HCT116 (cell line): ENCODE measurements around the gene FRAS1.

Experiments used
- CBX3 ChIP-seq: IDR thresholded peaks from 2 replicates; pipeline ENCODE4 v1.6.1; 2012; ENCODE audit warnings: low read depth
- CTCF ChIP-seq, 3 experiments: fragments of 200-600 bp in 1 of 3; sonication (generic) in 1 of 3; IDR thresholded peaks in 2 of 3; conservative IDR thresholded peaks in 1 of 3; 2 replicates each; pipeline ENCODE4 v1.5.1; 2012 to 2017; ENCODE audit warnings: low read depth in 2 of 3, low read length in 2 of 3, antibody characterized with exemption in 1 of 3, borderline replicate concordance in 1 of 3, control low read depth in 1 of 3, mild to moderate bottlenecking in 1 of 3, mixed read lengths in 1 of 3, mixed run types in 1 of 3, moderate library complexity in 1 of 3; ENCODE audit not compliant: insufficient read depth in 1 of 3
- ELF1 ChIP-seq: IDR thresholded peaks from 2 replicates; pipeline ENCODE4 v1.6.1; 2012; ENCODE audit warnings: low read depth, borderline replicate concordance
- EZH2 ChIP-seq: fragments of 200-600 bp; sonication (generic); IDR thresholded peaks from 2 replicates; pipeline ENCODE4 v1.6.1; 2017; ENCODE audit warnings: antibody characterized with exemption, mixed run types
- JUND ChIP-seq: IDR thresholded peaks from 2 replicates; pipeline ENCODE4 v1.6.1; 2012
- MAX ChIP-seq: IDR thresholded peaks from 2 replicates; pipeline ENCODE4 v1.6.1; 2012
- POLR2A ChIP-seq: IDR thresholded peaks from 2 replicates; pipeline ENCODE4 v1.7.0; 2011; ENCODE audit warnings: borderline replicate concordance; ENCODE audit not compliant: insufficient read depth, insufficient read length; ENCODE audit errors: extremely low read depth
- POLR2AphosphoS5 ChIP-seq: IDR thresholded peaks from 2 replicates; pipeline ENCODE4 v1.6.1; 2011; ENCODE audit warnings: mild to moderate bottlenecking, low read depth, low read length, moderate library complexity
- RAD21 ChIP-seq: IDR thresholded peaks from 2 replicates; pipeline ENCODE4 v1.6.1; 2012; ENCODE audit warnings: low read depth, mild to moderate bottlenecking
- REST ChIP-seq: IDR thresholded peaks from 2 replicates; pipeline ENCODE4 v1.6.1; 2012; ENCODE audit warnings: low read depth
- SIN3A ChIP-seq: IDR thresholded peaks from 2 replicates; pipeline ENCODE4 v1.6.1; 2012; ENCODE audit warnings: low read depth
- YY1 ChIP-seq: IDR thresholded peaks from 2 replicates; pipeline ENCODE4 v1.6.1; 2011; ENCODE audit warnings: low read length, low read depth, moderate library complexity, mild to moderate bottlenecking; ENCODE audit not compliant: insufficient replicate concordance; ENCODE audit errors: extremely low read depth
- ZFX ChIP-seq: fragments of 450-650 bp; IDR thresholded peaks from 2 replicates; pipeline ENCODE4 v1.6.1; 2017
- ZNF274 ChIP-seq: fragments of 200-500 bp; sonication (Bioruptor generic); IDR thresholded peaks from 2 replicates; pipeline ENCODE4 v1.6.1; 2014; ENCODE audit warnings: mild to moderate bottlenecking, low read depth, low read length, inconsistent platforms

- TF ChIP-seq CTCF (IDR thresholded peaks at IDR 0.05 in 2 of 3, conservative IDR thresholded peaks at IDR 0.05 in 1 of 3; ENCODE audit: borderline replicate concordance in 1 of 3, insufficient read depth in 1 of 3, low read depth in 2 of 3, low read length in 2 of 3): peak in 2 of 3 experiments; percentile 14 to 15; a peak in 2 of 6 replicates
- no peak for TF ChIP-seq ZNF274
- TF ChIP-seq JUND: no peak
- no peak for TF ChIP-seq CBX3
- peak; percentile 82 for TF ChIP-seq POLR2A
- no peak for TF ChIP-seq ELF1
- no peak for TF ChIP-seq SIN3A
- no peak for TF ChIP-seq EZH2
- TF ChIP-seq YY1: peak; percentile 66
- TF ChIP-seq MAX: no peak
- TF ChIP-seq ZFX: no peak
- TF ChIP-seq REST: no peak
- TF ChIP-seq POLR2AphosphoS5: peak; percentile 92
- TF ChIP-seq RAD21: no peak
Measured at GRCh38 chr4:78056265-78057129, 626 bp upstream of the FRAS1 start.
